NCI-H524 treated with DMSO at 0.1 percent for 48 hours (cell line): ENCODE measurements around the gene MRTFA.
A peak's percentile ranks its signal among the peaks of the same experiment; 100 is the strongest.
"Not testable (repeated sequence)": the region's sequence is repeated elsewhere in the genome, so short reads cannot be mapped to it uniquely, and the experiment has no call there.

Experiments used
- DNase-seq: peaks from one replicate; lab custom pipeline; 2025; lab: John Stamatoyannopoulos, UW

The MRTFA gene

GRCh38 chr22:40595497-40596234, 40.9 kb downstream of the MRTFA start:
- no peak for DNase-seq

GRCh38 chr22:40594924-40595323, 41.6 kb downstream of the MRTFA start:
- no peak for DNase-seq

GRCh38 chr22:40594346-40594745, 42.2 kb downstream of the MRTFA start:
- no peak for DNase-seq

- DNase-seq, result no peak
Measured at GRCh38 chr22:40593460-40594273, 42.9 kb downstream of the MRTFA start.

GRCh38 chr22:40592352-40593113, 44.0 kb downstream of the MRTFA start:
- DNase-seq, result no peak

GRCh38 chr22:40588726-40589125, 47.8 kb downstream of the MRTFA start:
- DNase-seq, result no peak

- DNase-seq, result no peak
Measured at GRCh38 chr22:40586781-40587180, 49.7 kb downstream of the MRTFA start.

- no peak for DNase-seq
Measured at GRCh38 chr22:40585310-40585751, 51.2 kb downstream of the MRTFA start.

GRCh38 chr22:40584766-40585165, 51.8 kb downstream of the MRTFA start:
- not testable (repeated sequence) for DNase-seq

- no peak for DNase-seq
Measured at GRCh38 chr22:40583053-40583741, 53.3 kb downstream of the MRTFA start.

GRCh38 chr22:40582063-40582462, 54.5 kb downstream of the MRTFA start:
- DNase-seq, result no peak

- DNase-seq, result no peak
Measured at GRCh38 chr22:40580631-40581030, 55.9 kb downstream of the MRTFA start.

- DNase-seq, result no peak
Measured at GRCh38 chr22:40578171-40578570, 58.3 kb downstream of the MRTFA start.

- DNase-seq, result no peak
Measured at GRCh38 chr22:40572976-40573375, 63.5 kb downstream of the MRTFA start.

- DNase-seq, result no peak
Measured at GRCh38 chr22:40571887-40572286, 64.6 kb downstream of the MRTFA start.

- no peak for DNase-seq
Measured at GRCh38 chr22:40567626-40568328, 68.7 kb downstream of the MRTFA start.

GRCh38 chr22:40567106-40567505, 69.4 kb downstream of the MRTFA start:
- no peak for DNase-seq

GRCh38 chr22:40560994-40561515, 75.5 kb downstream of the MRTFA start:
- no peak for DNase-seq

GRCh38 chr22:40560551-40560950, 76.0 kb downstream of the MRTFA start:
- DNase-seq, result peak; percentile 32

GRCh38 chr22:40557972-40558371, 78.5 kb downstream of the MRTFA start:
- DNase-seq, result no peak

GRCh38 chr22:40556641-40557040, 79.9 kb downstream of the MRTFA start:
- no peak for DNase-seq
